Mucosa of gallbladder (tissue), 1 donor: Measurements from ENCODE around the gene APRT. TPM values are rescaled to one million over a fixed set of nuclear protein-coding genes. Genes with fewer than 3 reads are reported as not detected.

ENCODE experiments used
- total RNA-seq: library from RNA; stranded (reverse); gene quantifications from one replicate; pipeline ENCODE4 v1.2.1, GENCODE V29; 2021
- donor health status: DM: no; HTN: no; CAD: no.

APRT gene
- total RNA-seq, 1 donor from 2014 or later, result 104 TPM

Other genes with a start within 250 kb of the APRT start
- 43.4 TPM for gene ZC3H18, start 241.5 kb downstream of the APRT start, total RNA-seq
- gene IL17C, start 173.4 kb downstream of the APRT start, total RNA-seq, result not detected
- gene CYBA, start 160.9 kb downstream of the APRT start, total RNA-seq, result 271 TPM
- 126 TPM for gene MVD, start 148.8 kb downstream of the APRT start, total RNA-seq
- 1.9 TPM for gene SNAI3, start 125.4 kb downstream of the APRT start, total RNA-seq
- 28.4 TPM for gene RNF166, start 105.5 kb downstream of the APRT start, total RNA-seq
- gene CTU2, start 105.4 kb downstream of the APRT start, total RNA-seq, result 15.0 TPM
- gene PIEZO1, start 26.7 kb downstream of the APRT start, total RNA-seq, result 108 TPM
- gene CDT1, start 8.1 kb downstream of the APRT start, total RNA-seq, result 3.2 TPM
- 56.1 TPM for gene GALNS, start 45.0 kb upstream of the APRT start, total RNA-seq
- gene TRAPPC2L, start 45.2 kb upstream of the APRT start, total RNA-seq, result 53.8 TPM
- gene PABPN1L, start 54.7 kb upstream of the APRT start, total RNA-seq, result not detected
- 5.2 TPM for gene CBFA2T3, start 165.3 kb upstream of the APRT start, total RNA-seq